ENCODE data around the gene TMEM121. TPM values are rescaled to one million over a fixed set of nuclear protein-coding genes. Genes with fewer than 3 reads are reported as not detected.

Gene TMEM121
- total and polyA plus RNA-seq, 2 of the 8 experiments (the other 6 are each of a cell fraction or from before 2014, with no cell fraction given) = 1.9 TPM; not detected in 1

GRCh38 chr14:105492031-105492970 is 34.1 kb upstream of the TMEM121 start (continued):
- no peak for TF ChIP-seq EP300 (IDR thresholded peaks at IDR 0.05; ENCODE audit: borderline replicate concordance in 1 of 2, low read depth in 2 of 2, low read length in 2 of 2)
- TF ChIP-seq CHD7 (IDR thresholded peaks at IDR 0.05; ENCODE audit: insufficient replicate concordance, low read length) = no peak

Data from H1 (cell line).